Measurements from ENCODE around the gene SERPINA5. TPM values are rescaled to one million over a fixed set of nuclear protein-coding genes. Genes with fewer than 3 reads are reported as not detected.
"Not testable (repeated sequence)": the region's sequence is repeated elsewhere in the genome, so short reads cannot be mapped to it uniquely, and the experiment has no call there.

The SERPINA5 gene
- total RNA-seq, 2 donors from 2014 or later: 3.3 to 7.7 TPM

- DNase-seq (ENCODE audit: low spot score): no peak
- Histone ChIP-seq H3K36me3 (no peaks in the 10 kb centered on the region), H3K4me1 (peaks cover 0 to 52% of the 10 kb centered on the region in 2 donors)
These were observed 18.9 kb downstream of the SERPINA5 start for GRCh38 chr14:94600148-94600545.

GRCh38 chr14:94601884-94602391, 20.7 kb downstream of the SERPINA5 start:
- Histone ChIP-seq H3K36me3 (no peaks in the 10 kb centered on the region), H3K4me3 (no peak overlapping the region), H3K27ac (peak overlapping the region; percentile 71 to 80), H3K9me3 (no peaks in the 10 kb centered on the region), H3K27me3 (no peaks in the 10 kb centered on the region), H3K4me1 (peaks cover 0 to 50% of the 10 kb centered on the region in 2 donors)
- no peak for TF ChIP-seq CTCF (IDR thresholded peaks at IDR 0.05)
- peak; percentile 91 for DNase-seq (ENCODE audit: low spot score)

More at GRCh38 chr14:94600148-94600545, 18.9 kb downstream of the SERPINA5 start:
- Histone ChIP-seq H3K4me3 (no peak overlapping the region), H3K27me3 (no peaks in the 10 kb centered on the region), H3K9me3 (no peaks in the 10 kb centered on the region), H3K27ac (peak overlapping the region; percentile 71 to 80)
- TF ChIP-seq CTCF (IDR thresholded peaks at IDR 0.05): no peak

GRCh38 chr14:94602722-94603121, 21.5 kb downstream of the SERPINA5 start:
- Histone ChIP-seq H3K4me1 (peaks cover 0 to 50% of the 10 kb centered on the region in 2 donors), H3K9me3 (no peaks in the 10 kb centered on the region), H3K27ac (peak overlapping the region; percentile 71 to 80), H3K36me3 (no peaks in the 10 kb centered on the region), H3K27me3 (no peaks in the 10 kb centered on the region), H3K4me3 (no peak overlapping the region)
- TF ChIP-seq CTCF (IDR thresholded peaks at IDR 0.05): no peak
- no peak for DNase-seq (ENCODE audit: low spot score)

GRCh38 chr14:94605361-94605760, 24.1 kb downstream of the SERPINA5 start:
- no peak overlapping the region for H3K4me3 ChIP-seq
- no peak overlapping the region for H3K27ac ChIP-seq
- H3K9me3 ChIP-seq: no peaks in the 10 kb centered on the region
- no peak for DNase-seq (ENCODE audit: low spot score)
- H3K36me3 ChIP-seq: no peaks in the 10 kb centered on the region
- H3K4me1 ChIP-seq: peaks cover 0 to 29% of the 10 kb centered on the region in 2 donors
- no peak for TF ChIP-seq CTCF (IDR thresholded peaks at IDR 0.05)
- no peaks in the 10 kb centered on the region for H3K27me3 ChIP-seq

- DNase-seq (ENCODE audit: low spot score); H3K4me1 ChIP-seq; H3K36me3 ChIP-seq; H3K27ac ChIP-seq; H3K27me3 ChIP-seq; H3K4me3 ChIP-seq; H3K9me3 ChIP-seq: not testable (repeated sequence)
These were observed 27.7 kb downstream of the SERPINA5 start for GRCh38 chr14:94608966-94609365.

GRCh38 chr14:94611179-94611578, 30.0 kb downstream of the SERPINA5 start:
- no peak for DNase-seq (ENCODE audit: low spot score)

More at GRCh38 chr14:94611179-94611578, 30.0 kb downstream of the SERPINA5 start:
- Histone ChIP-seq H3K27ac (peak overlapping the region in 1 of 2 donors; percentile 52), H3K36me3 (no peaks in the 10 kb centered on the region), H3K9me3 (no peaks in the 10 kb centered on the region), H3K27me3 (no peaks in the 10 kb centered on the region), H3K4me3 (no peak overlapping the region), H3K4me1 (peaks cover 0 to 9% of the 10 kb centered on the region in 2 donors)
- no peak for TF ChIP-seq CTCF (IDR thresholded peaks at IDR 0.05)
